Stimulated activated naive CD8-positive, alpha-beta T cell treated with anti-CD3 and anti-CD28 coated beads, Interleukin-15, amount 100 ng/mL, for 72 hours (primary cell): ENCODE measurements around the gene CPN2.

Experiments
- ATAC-seq: fragments of 150-1000 bp; cut with Tn5 transposase; 2 replicates; pipeline ENCODE4 v1.10.0; 2021; ENCODE audit warnings: mild to moderate bottlenecking, moderate library complexity
- DNase-seq, 2 donors: peaks; one replicate each; pipeline ENCODE4 v3.0.0; 2021 to 2022
- H3K27ac Mint-ChIP-seq, 2 donors: one replicate each; pipeline ENCODE4 v1.8.0; 2022; ENCODE audit warnings: mild to moderate bottlenecking in 2 of 2, mixed read lengths in 2 of 2, moderate library complexity in 2 of 2
- H3K27me3 Mint-ChIP-seq: one replicate; pipeline ENCODE4 v1.8.0; 2022; ENCODE audit warnings: mixed read lengths
- H3K4me1 Mint-ChIP-seq: one replicate; pipeline ENCODE4 v1.8.0; 2022; ENCODE audit warnings: mild to moderate bottlenecking, mixed read lengths
- H3K4me3 Mint-ChIP-seq, 2 donors: one replicate each; pipeline ENCODE4 v1.8.0; 2022; ENCODE audit warnings: mild to moderate bottlenecking in 2 of 2, mixed read lengths in 2 of 2, moderate library complexity in 1 of 2
- H3K9me3 Mint-ChIP-seq, 2 donors: one replicate each; pipeline ENCODE4 v1.8.0; 2022; ENCODE audit warnings: mixed read lengths in 2 of 2

CPN2 gene

GRCh38 chr3:194292331-194292730, 58.8 kb downstream of the CPN2 start:
- Mint-ChIP-seq H3K27ac (no peak overlapping the region), H3K4me3 (no peak overlapping the region), H3K4me1 (no peaks in the 10 kb centered on the region), H3K27me3 (peaks cover 31% of the 10 kb centered on the region), H3K9me3 (no peaks in the 10 kb centered on the region)
- DNase-seq: no peak
- ATAC-seq: no peak
